Activated B cell treated with CpG ODN at 0.5 μM for 24 hours (primary cell): Measurements from ENCODE around the gene EFCAB7. TPM values are rescaled to one million over a fixed set of nuclear protein-coding genes. Genes with fewer than 3 reads are reported as not detected.

Experiments
- ATAC-seq: fragments of 200-7000 bp; cut with Tn5 transposase; one replicate; pipeline ENCODE4 v1.10.0; 2021; ENCODE audit warnings: low read depth, mild to moderate bottlenecking, moderate library complexity
- CTCF ChIA-PET: fragments of 350-600 bp; sonication (Branson Sonifier 250); formaldehyde crosslinking; loops from one replicate; lab custom pipeline; 2021; ENCODE audit warnings: antibody characterized with exemption; lab: Charles Lee
- POLR2A ChIA-PET: fragments of 350-600 bp; sonication (Branson Sonifier 250); formaldehyde crosslinking; loops from one replicate; lab custom pipeline; 2021; ENCODE audit warnings: antibody characterized with exemption; lab: Charles Lee
- DNase-seq: peaks from one replicate; pipeline ENCODE4 v3.0.0; 2022
- H3K27ac Mint-ChIP-seq: one replicate; pipeline ENCODE4 v1.8.0; 2020; ENCODE audit warnings: mixed read lengths
- H3K27me3 Mint-ChIP-seq: one replicate; pipeline ENCODE4 v1.8.0; 2021; ENCODE audit warnings: mixed read lengths
- H3K36me3 Mint-ChIP-seq: one replicate; pipeline ENCODE4 v1.8.0; 2021; ENCODE audit warnings: low read depth, mixed read lengths
- H3K4me1 Mint-ChIP-seq: one replicate; pipeline ENCODE4 v1.8.0; 2021; ENCODE audit warnings: mixed read lengths
- H3K4me3 Mint-ChIP-seq: one replicate; pipeline ENCODE4 v1.8.0; 2020; ENCODE audit warnings: mild to moderate bottlenecking, mixed read lengths
- H3K9me3 Mint-ChIP-seq: one replicate; pipeline ENCODE4 v1.8.0; 2020; ENCODE audit warnings: mixed read lengths
- intact Hi-C: fragments of 100-400 bp; cut with micrococcal nuclease; formaldehyde crosslinking; loops from one replicate; pipeline ENCODE4 v1.15.1; 2024
- total RNA-seq: library from RNA; stranded (reverse); gene quantifications from 2 replicates; pipeline ENCODE4 v1.2.3, GENCODE V29; 2022
- TF ChIP-seq, protein P1 (sequence below): fragments of 200-600 bp; IDR thresholded peaks from one replicate; pipeline ENCODE4 v1.8.0; 2022; ENCODE audit warnings: antibody characterized with exemption, mild to moderate bottlenecking

Gene EFCAB7, protein sequence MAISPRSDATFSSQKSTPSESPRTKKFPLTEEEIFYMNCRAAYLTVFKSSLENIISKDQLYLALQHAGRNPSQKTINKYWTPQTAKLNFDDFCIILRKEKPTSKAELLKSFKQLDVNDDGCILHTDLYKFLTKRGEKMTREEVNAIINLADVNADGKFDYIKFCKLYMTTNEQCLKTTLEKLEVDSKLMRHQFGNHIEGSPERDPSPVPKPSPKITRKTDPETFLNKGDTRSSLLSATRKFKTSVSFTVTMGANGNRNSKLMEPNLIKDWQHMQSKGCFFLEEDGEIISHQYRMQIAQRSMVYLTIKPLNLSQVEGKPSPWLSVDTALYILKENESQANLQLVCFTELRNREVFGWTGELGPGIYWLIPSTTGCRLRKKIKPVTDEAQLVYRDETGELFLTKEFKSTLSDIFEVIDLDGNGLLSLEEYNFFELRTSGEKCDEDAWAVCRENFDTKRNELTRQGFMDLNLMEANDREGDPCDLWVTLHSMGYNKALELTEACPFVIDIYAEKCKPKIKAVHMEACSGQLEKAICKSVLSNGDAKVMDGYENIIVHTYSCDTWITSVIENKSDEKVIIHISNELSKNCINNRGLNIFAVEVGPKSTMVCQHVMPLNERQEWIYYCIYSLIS
- 7.5 and 8.6 TPM in 2 replicates for total RNA-seq

DNA sequence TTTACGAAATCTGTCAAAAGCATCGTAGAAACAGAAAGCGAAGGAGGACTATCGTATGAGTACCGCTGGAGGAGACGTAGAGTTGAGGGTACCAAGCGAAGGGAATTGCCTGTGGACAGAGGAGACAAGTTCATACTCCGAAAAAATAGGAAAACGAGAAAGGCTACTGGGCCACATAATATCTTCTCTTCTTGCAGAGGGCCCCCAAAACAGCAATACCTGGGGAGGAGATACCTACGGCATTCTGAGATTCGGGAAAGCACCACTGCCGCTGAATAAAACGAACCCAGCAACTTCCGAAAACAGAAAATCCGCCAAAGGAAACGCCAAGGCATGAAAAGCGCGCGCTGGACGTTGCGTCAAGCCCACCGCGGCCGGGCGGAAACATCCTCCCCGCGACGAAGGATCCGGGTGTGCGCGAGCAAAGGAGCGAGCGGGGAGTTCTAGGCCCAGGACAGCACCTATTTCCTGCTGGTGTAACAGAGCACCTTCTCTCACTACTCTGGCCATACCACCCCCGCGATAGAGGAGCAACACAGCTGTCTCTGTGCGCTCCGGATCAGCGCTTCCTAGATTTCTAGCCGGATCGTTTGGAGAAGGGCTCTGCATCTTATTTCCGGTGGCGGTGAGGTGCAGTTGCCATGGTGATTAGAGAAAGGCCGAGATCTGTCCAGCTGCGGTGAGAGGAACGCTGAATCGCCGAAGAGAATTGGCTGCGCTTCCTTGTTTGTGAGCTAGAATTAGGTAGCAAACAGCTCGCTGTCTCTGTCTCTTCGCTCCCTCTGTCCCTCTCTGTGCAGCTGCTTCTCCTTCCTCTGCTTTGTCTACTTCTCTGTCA lies at the start of gene EFCAB7, which contains the start of gene ITGB3BP:
TSS of gene EFCAB7 (plus strand) at position 635 of the 838 bp plus-strand sequence. CDS start 2,048 bp downstream, outside the sequence.
TSS of gene ITGB3BP (minus strand) at position 335 of the 838 bp plus-strand sequence. CDS start at position 243, 92 bp downstream.
- CTCF ChIA-PET, result no interaction called here
- POLR2A ChIA-PET, result interaction anchor here (0.6 to 1.1 kb wide), 3 partner anchors 15 to 1543 kb away, joined by 3 to 4 read pairs (median 3); no protein-coding TSS in a partner anchor
- TF ChIP-seq, protein P1, sequence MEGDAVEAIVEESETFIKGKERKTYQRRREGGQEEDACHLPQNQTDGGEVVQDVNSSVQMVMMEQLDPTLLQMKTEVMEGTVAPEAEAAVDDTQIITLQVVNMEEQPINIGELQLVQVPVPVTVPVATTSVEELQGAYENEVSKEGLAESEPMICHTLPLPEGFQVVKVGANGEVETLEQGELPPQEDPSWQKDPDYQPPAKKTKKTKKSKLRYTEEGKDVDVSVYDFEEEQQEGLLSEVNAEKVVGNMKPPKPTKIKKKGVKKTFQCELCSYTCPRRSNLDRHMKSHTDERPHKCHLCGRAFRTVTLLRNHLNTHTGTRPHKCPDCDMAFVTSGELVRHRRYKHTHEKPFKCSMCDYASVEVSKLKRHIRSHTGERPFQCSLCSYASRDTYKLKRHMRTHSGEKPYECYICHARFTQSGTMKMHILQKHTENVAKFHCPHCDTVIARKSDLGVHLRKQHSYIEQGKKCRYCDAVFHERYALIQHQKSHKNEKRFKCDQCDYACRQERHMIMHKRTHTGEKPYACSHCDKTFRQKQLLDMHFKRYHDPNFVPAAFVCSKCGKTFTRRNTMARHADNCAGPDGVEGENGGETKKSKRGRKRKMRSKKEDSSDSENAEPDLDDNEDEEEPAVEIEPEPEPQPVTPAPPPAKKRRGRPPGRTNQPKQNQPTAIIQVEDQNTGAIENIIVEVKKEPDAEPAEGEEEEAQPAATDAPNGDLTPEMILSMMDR, result no peak

DNA sequence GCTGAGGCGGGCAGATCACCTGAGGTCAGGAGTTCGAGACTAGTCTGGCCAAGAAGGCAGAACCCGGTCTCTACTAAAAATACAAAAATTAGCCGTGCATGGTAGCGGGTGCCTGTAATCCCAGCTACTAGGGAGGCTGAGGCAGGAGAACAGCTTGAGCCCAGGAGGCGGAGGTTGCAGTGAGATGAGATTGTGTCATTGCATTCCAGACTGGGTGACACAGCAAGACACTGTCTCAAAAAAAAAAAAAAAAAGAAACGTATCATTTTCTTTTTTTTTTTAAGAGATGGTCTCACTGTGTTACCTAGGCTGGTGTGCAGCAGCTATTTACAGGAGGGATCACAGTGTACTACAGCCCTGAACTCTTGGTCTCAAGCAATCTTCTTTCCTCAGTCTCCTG lies 47.6 kb upstream of the EFCAB7 start:
- ChIA-PET CTCF (interaction anchor here (1.1 kb wide), 1 partner anchor 40 kb away, joined by 3 read pairs; no protein-coding TSS in a partner anchor), POLR2A (no interaction called here)
- TF ChIP-seq, protein P1, result no peak
- DNase-seq (no peak), ATAC-seq (no peak)
- Mint-ChIP-seq H3K27me3 (no peaks in the 10 kb centered on the region), H3K9me3 (peaks cover 2% of the 10 kb centered on the region), H3K4me3 (no peak overlapping the region), H3K4me1 (no peaks in the 10 kb centered on the region), H3K27ac (no peak overlapping the region), H3K36me3 (peaks cover 22% of the 10 kb centered on the region)
- intact Hi-C loops, result no loop called here

More for the DNA sequence above, at the start of gene EFCAB7, which contains the start of gene ITGB3BP:
- Mint-ChIP-seq H3K4me3 (peak within 1 kb of the TSS; percentile 97), H3K27me3 (no peaks in the 10 kb centered on the region), H3K4me1 (peaks cover 22% of the 10 kb centered on the region), H3K36me3 (peaks cover 23% of the 10 kb centered on the region), H3K27ac (peak within 1 kb of the TSS; percentile 98), H3K9me3 (no peaks in the 10 kb centered on the region)
- peak; percentile 78 for DNase-seq
- intact Hi-C loops, result loop anchor here (1.0 to 10.0 kb wide), 9 partner anchors 71 to 1898 kb away; partner anchors contain the start of genes ALG6, ATG4C, DOCK7 and FOXD3
- ATAC-seq, result peak; percentile 87

DNA sequence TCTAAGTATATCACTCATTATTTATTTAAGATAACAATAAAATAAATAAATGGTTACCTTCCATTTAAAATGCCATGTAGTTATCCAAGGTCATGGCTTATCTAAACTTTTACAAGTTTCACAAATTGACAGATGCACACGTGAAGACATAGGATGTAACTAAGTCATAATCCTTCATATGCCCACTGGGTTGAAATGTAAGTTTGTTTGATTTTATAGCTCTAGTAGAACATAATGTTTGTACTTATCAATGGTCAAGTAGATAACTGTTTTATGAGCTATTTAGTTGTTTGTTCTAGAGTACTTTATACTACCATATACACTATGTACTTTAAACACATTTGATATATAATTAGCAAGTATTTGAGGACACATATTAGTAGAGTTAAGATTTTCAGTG lies 43.3 kb upstream of the EFCAB7 start:
- no peak for DNase-seq
- Mint-ChIP-seq H3K27ac (no peak overlapping the region), H3K27me3 (no peaks in the 10 kb centered on the region), H3K9me3 (no peaks in the 10 kb centered on the region), H3K4me3 (no peak overlapping the region), H3K4me1 (no peaks in the 10 kb centered on the region), H3K36me3 (peaks cover 18% of the 10 kb centered on the region)
- no peak for ATAC-seq
- TF ChIP-seq, protein P1, result no peak
- intact Hi-C loops, result no loop called here
- POLR2A ChIA-PET, result no interaction called here
- CTCF ChIA-PET, result no interaction called here

DNA sequence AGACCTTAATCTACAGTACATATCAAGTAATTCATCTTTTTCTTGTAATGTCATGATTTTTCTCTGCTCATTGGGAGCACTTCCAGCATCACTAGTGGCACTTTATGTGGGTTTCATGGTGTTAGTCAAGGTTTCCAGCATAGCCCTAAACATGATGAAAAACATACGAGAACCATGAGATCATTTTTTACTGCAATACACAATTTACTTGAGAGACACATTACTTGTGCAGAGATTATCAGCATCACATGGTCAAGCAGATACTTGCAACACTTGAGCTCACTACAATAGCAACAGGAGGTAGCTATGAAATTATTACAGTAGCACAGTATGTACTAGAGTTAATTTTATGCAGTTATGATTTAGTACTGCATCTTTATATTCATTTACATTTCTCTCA lies 36.7 kb upstream of the EFCAB7 start:
- CTCF ChIA-PET, result no interaction called here
- ATAC-seq (no peak), DNase-seq (no peak)
- Mint-ChIP-seq H3K4me3 (no peak overlapping the region), H3K36me3 (peaks cover 4% of the 10 kb centered on the region), H3K27me3 (no peaks in the 10 kb centered on the region), H3K4me1 (no peaks in the 10 kb centered on the region), H3K9me3 (no peaks in the 10 kb centered on the region), H3K27ac (no peak overlapping the region)
- POLR2A ChIA-PET, result interaction anchor here (0.6 kb wide), 1 partner anchor 1758 kb away, joined by 4 read pairs; no protein-coding TSS in a partner anchor
- TF ChIP-seq, protein P1, result no peak
- intact Hi-C loops, result no loop called here
